Measurements from ENCODE around the gene RNF144B. TPM values are rescaled to one million over a fixed set of nuclear protein-coding genes. Genes with fewer than 3 reads are reported as not detected.

RNF144B gene
- total RNA-seq, 1 experiment from 2014 or later: 26.2 TPM

GRCh38 chr6:18420328-18420727 is 33.2 kb downstream of the RNF144B start:
- Histone ChIP-seq H3K9me3 (ENCODE audit: insufficient read depth, low read depth) (0 out of 2 replicates have a peak, but pooled peaks cover 8% of the 10 kb centered on the region), H3K9me2 (ENCODE audit: insufficient read depth) (0 out of 2 replicates have a peak, but pooled peaks cover 4% of the 10 kb centered on the region), H3K4me1 (replicated peaks; ENCODE audit: insufficient read depth) (peaks cover 21% of the 10 kb centered on the region), H3F3A (ENCODE audit: insufficient read depth, low read depth) (peaks cover 5% of the 10 kb centered on the region), H3K4me3 (no peak overlapping the region), H3K4me2 (no peak overlapping the region), H3K36me3 (ENCODE audit: low read depth) (no peaks in the 10 kb centered on the region), H3K27me3 (ENCODE audit: insufficient read depth, low read depth) (no peaks in the 10 kb centered on the region), H3K27ac (no peak overlapping the region), H4K20me1 (ENCODE audit: insufficient read depth) (no peaks in the 10 kb centered on the region), H3K79me2 (ENCODE audit: low read depth) (peaks cover 10% of the 10 kb centered on the region), H2AFZ (no peak overlapping the region)
- intact Hi-C loops (cut with micrococcal nuclease; ENCODE audit: unreplicated experiment): no loop called here
- no peak for TF ChIP-seq CTCF (conservative IDR thresholded peaks at IDR 0.05)
- no peak for TF ChIP-seq EZH2 (IDR thresholded peaks at IDR 0.05; ENCODE audit: low read depth)
- POLR2A ChIA-PET (ENCODE audit: unreplicated experiment): no interaction called here
- BruUV-seq (replicated peaks): no TSS peak
- CTCF ChIA-PET: no interaction called here
- no peak for DNase-seq

- CTCF ChIA-PET: no interaction called here
Measured at GRCh38 chr6:18422136-18422535, 35.0 kb downstream of the RNF144B start.

GRCh38 chr6:18423426-18423825 is 36.3 kb downstream of the RNF144B start:
- BruUV-seq (replicated peaks): no TSS peak
- Histone ChIP-seq H3K36me3 (ENCODE audit: low read depth) (no peaks in the 10 kb centered on the region), H3K27ac (no peak overlapping the region), H3K9me2 (ENCODE audit: insufficient read depth) (no peaks in the 10 kb centered on the region), H3K9me3 (ENCODE audit: insufficient read depth, low read depth) (0 out of 2 replicates have a peak, but pooled peaks cover 8% of the 10 kb centered on the region), H3K27me3 (ENCODE audit: insufficient read depth, low read depth) (no peaks in the 10 kb centered on the region), H3K4me3 (no peak overlapping the region), H3K4me1 (replicated peaks; ENCODE audit: insufficient read depth) (peaks cover 29% of the 10 kb centered on the region), H3F3A (ENCODE audit: insufficient read depth, low read depth) (peaks cover 9% of the 10 kb centered on the region), H4K20me1 (ENCODE audit: insufficient read depth) (no peaks in the 10 kb centered on the region), H3K4me2 (no peak overlapping the region), H3K79me2 (ENCODE audit: low read depth) (no peaks in the 10 kb centered on the region), H2AFZ (no peak overlapping the region)
- no peak for TF ChIP-seq EZH2 (IDR thresholded peaks at IDR 0.05; ENCODE audit: low read depth)
- no peak for TF ChIP-seq CTCF (conservative IDR thresholded peaks at IDR 0.05)
- DNase-seq: peak in 1 of 2 experiments; percentile 51
- intact Hi-C loops (cut with micrococcal nuclease; ENCODE audit: unreplicated experiment): no loop called here
- POLR2A ChIA-PET (ENCODE audit: unreplicated experiment): interaction anchor here (0.7 kb wide), 1 partner anchor 36 kb away, joined by 5 read pairs; the partner anchor contains the start of gene RNF144B
- CTCF ChIA-PET: no interaction called here

More at GRCh38 chr6:18422136-18422535, 35.0 kb downstream of the RNF144B start:
- intact Hi-C loops (cut with micrococcal nuclease; ENCODE audit: unreplicated experiment): no loop called here
- POLR2A ChIA-PET (ENCODE audit: unreplicated experiment): no interaction called here
- no peak overlapping the region for H2AFZ ChIP-seq
- H3K27me3 ChIP-seq (ENCODE audit: insufficient read depth, low read depth): no peaks in the 10 kb centered on the region
- no peak overlapping the region for H3K4me3 ChIP-seq
- H3K4me1 ChIP-seq (replicated peaks; ENCODE audit: insufficient read depth): peaks cover 29% of the 10 kb centered on the region
- BruUV-seq (replicated peaks): no TSS peak
- no peak overlapping the region for H3K27ac ChIP-seq
- H4K20me1 ChIP-seq (ENCODE audit: insufficient read depth): no peaks in the 10 kb centered on the region
- DNase-seq: no peak
- H3K4me2 ChIP-seq: no peak overlapping the region
- H3K9me3 ChIP-seq (ENCODE audit: insufficient read depth, low read depth): 0 out of 2 replicates have a peak, but pooled peaks cover 8% of the 10 kb centered on the region
- no peaks in the 10 kb centered on the region for H3K79me2 ChIP-seq (ENCODE audit: low read depth)
- peaks cover 9% of the 10 kb centered on the region for H3F3A ChIP-seq (ENCODE audit: insufficient read depth, low read depth)
- no peaks in the 10 kb centered on the region for H3K9me2 ChIP-seq (ENCODE audit: insufficient read depth)
- no peak for TF ChIP-seq EZH2 (IDR thresholded peaks at IDR 0.05; ENCODE audit: low read depth)
- TF ChIP-seq CTCF (conservative IDR thresholded peaks at IDR 0.05): no peak
- no peaks in the 10 kb centered on the region for H3K36me3 ChIP-seq (ENCODE audit: low read depth)

Measured in PC-9 (cell line).